ENCODE measurements around the gene WT1.

The WT1 gene

GRCh38 chr11:32418836-32419235 is 16.5 kb downstream of the WT1 start:
- H3K9me3 ChIP-seq (ENCODE audit: insufficient read depth, low read depth, low read length) = no peaks in the 10 kb centered on the region
- peaks cover 44% of the 10 kb centered on the region for H3K27me3 ChIP-seq (ENCODE audit: insufficient read depth, low read length)
- H3K36me3 ChIP-seq (ENCODE audit: insufficient read depth, low read depth, low read length) = no peaks in the 10 kb centered on the region
- no peak overlapping the region for H3K27ac ChIP-seq (ENCODE audit: low read length)
- H3K9ac ChIP-seq (ENCODE audit: low read depth, low read length) = no peak overlapping the region
- H3K4me3 ChIP-seq (ENCODE audit: low read length) = no peak overlapping the region
- H3K4me1 ChIP-seq (ENCODE audit: insufficient read depth, low read length) = peaks cover 26% of the 10 kb centered on the region

- peaks cover 34% of the 10 kb centered on the region for H3K27me3 ChIP-seq (ENCODE audit: insufficient read depth, low read length)
- H3K4me3 ChIP-seq (ENCODE audit: low read length) = no peak overlapping the region
- no peaks in the 10 kb centered on the region for H3K9me3 ChIP-seq (ENCODE audit: insufficient read depth, low read depth, low read length)
- H3K9ac ChIP-seq (ENCODE audit: low read depth, low read length) = no peak overlapping the region
- H3K27ac ChIP-seq (ENCODE audit: low read length) = no peak overlapping the region
- H3K4me1 ChIP-seq (ENCODE audit: insufficient read depth, low read length) = peaks cover 26% of the 10 kb centered on the region
- no peaks in the 10 kb centered on the region for H3K36me3 ChIP-seq (ENCODE audit: insufficient read depth, low read depth, low read length)
These were observed 17.5 kb downstream of the WT1 start for GRCh38 chr11:32417806-32418205.

- no peak overlapping the region for H3K27ac ChIP-seq (ENCODE audit: low read length)
- no peak overlapping the region for H3K4me3 ChIP-seq (ENCODE audit: low read length)
- H3K9ac ChIP-seq (ENCODE audit: low read depth, low read length) = no peak overlapping the region
- no peaks in the 10 kb centered on the region for H3K36me3 ChIP-seq (ENCODE audit: insufficient read depth, low read depth, low read length)
- H3K27me3 ChIP-seq (ENCODE audit: insufficient read depth, low read length) = peaks cover 19% of the 10 kb centered on the region
- H3K4me1 ChIP-seq (ENCODE audit: insufficient read depth, low read length) = peaks cover 18% of the 10 kb centered on the region
- H3K9me3 ChIP-seq (ENCODE audit: insufficient read depth, low read depth, low read length) = no peaks in the 10 kb centered on the region
These were observed 19.0 kb downstream of the WT1 start for GRCh38 chr11:32416301-32416700.

- Histone ChIP-seq H3K9me3 (ENCODE audit: insufficient read depth, low read depth, low read length) (no peaks in the 10 kb centered on the region), H3K36me3 (ENCODE audit: insufficient read depth, low read depth, low read length) (no peaks in the 10 kb centered on the region), H3K27ac (ENCODE audit: low read length) (no peak overlapping the region), H3K27me3 (ENCODE audit: insufficient read depth, low read length) (peaks cover 13% of the 10 kb centered on the region; the same call in 1 of the 2 replicates), H3K4me3 (ENCODE audit: low read length) (no peak overlapping the region), H3K9ac (ENCODE audit: low read depth, low read length) (no peak overlapping the region), H3K4me1 (ENCODE audit: insufficient read depth, low read length) (peaks cover 12% of the 10 kb centered on the region)
These were observed 20.4 kb downstream of the WT1 start for GRCh38 chr11:32414925-32415324.

- no peaks in the 10 kb centered on the region for H3K36me3 ChIP-seq (ENCODE audit: insufficient read depth, low read depth, low read length)
- H3K4me1 ChIP-seq (ENCODE audit: insufficient read depth, low read length) = no peaks in the 10 kb centered on the region; the same call in 1 of the 2 replicates
- H3K9me3 ChIP-seq (ENCODE audit: insufficient read depth, low read depth, low read length) = no peaks in the 10 kb centered on the region
- H3K4me3 ChIP-seq (ENCODE audit: low read length) = no peak overlapping the region
- H3K9ac ChIP-seq (ENCODE audit: low read depth, low read length) = no peak overlapping the region
- H3K27ac ChIP-seq (ENCODE audit: low read length) = no peak overlapping the region
- peaks cover 7% of the 10 kb centered on the region; the same call in 1 of the 2 replicates for H3K27me3 ChIP-seq (ENCODE audit: insufficient read depth, low read length)
These were observed 23.3 kb downstream of the WT1 start for GRCh38 chr11:32411942-32412615.

GRCh38 chr11:32405592-32405991 is 29.7 kb downstream of the WT1 start:
- H3K4me1 ChIP-seq (ENCODE audit: insufficient read depth, low read length) = no peaks in the 10 kb centered on the region; the same call in 1 of the 2 replicates
- H3K9me3 ChIP-seq (ENCODE audit: insufficient read depth, low read depth, low read length) = no peaks in the 10 kb centered on the region
- no peak overlapping the region for H3K27ac ChIP-seq (ENCODE audit: low read length)
- H3K9ac ChIP-seq (ENCODE audit: low read depth, low read length) = no peak overlapping the region
- H3K36me3 ChIP-seq (ENCODE audit: insufficient read depth, low read depth, low read length) = no peaks in the 10 kb centered on the region
- no peak overlapping the region for H3K4me3 ChIP-seq (ENCODE audit: low read length)
- H3K27me3 ChIP-seq (ENCODE audit: insufficient read depth, low read length) = no peaks in the 10 kb centered on the region

- H3K4me3 ChIP-seq (ENCODE audit: low read length) = no peak overlapping the region
- no peaks in the 10 kb centered on the region for H3K9me3 ChIP-seq (ENCODE audit: insufficient read depth, low read depth, low read length)
- no peaks in the 10 kb centered on the region; the same call in 1 of the 2 replicates for H3K4me1 ChIP-seq (ENCODE audit: insufficient read depth, low read length)
- no peak overlapping the region for H3K9ac ChIP-seq (ENCODE audit: low read depth, low read length)
- H3K36me3 ChIP-seq (ENCODE audit: insufficient read depth, low read depth, low read length) = no peaks in the 10 kb centered on the region
- no peaks in the 10 kb centered on the region for H3K27me3 ChIP-seq (ENCODE audit: insufficient read depth, low read length)
- no peak overlapping the region for H3K27ac ChIP-seq (ENCODE audit: low read length)
These were observed 32.5 kb downstream of the WT1 start for GRCh38 chr11:32402836-32403235.

- no peak overlapping the region for H3K9ac ChIP-seq (ENCODE audit: low read depth, low read length)
- no peaks in the 10 kb centered on the region for H3K4me1 ChIP-seq (ENCODE audit: insufficient read depth, low read length)
- no peak overlapping the region for H3K4me3 ChIP-seq (ENCODE audit: low read length)
- H3K27ac ChIP-seq (ENCODE audit: low read length) = no peak overlapping the region
- H3K36me3 ChIP-seq (ENCODE audit: insufficient read depth, low read depth, low read length) = no peaks in the 10 kb centered on the region
- no peaks in the 10 kb centered on the region for H3K9me3 ChIP-seq (ENCODE audit: insufficient read depth, low read depth, low read length)
- H3K27me3 ChIP-seq (ENCODE audit: insufficient read depth, low read length) = no peaks in the 10 kb centered on the region
These were observed 34.5 kb downstream of the WT1 start for GRCh38 chr11:32400670-32401369.

GRCh38 chr11:32400196-32400595 is 35.1 kb downstream of the WT1 start:
- H3K4me3 ChIP-seq (ENCODE audit: low read length) = no peak overlapping the region
- no peaks in the 10 kb centered on the region for H3K4me1 ChIP-seq (ENCODE audit: insufficient read depth, low read length)
- no peaks in the 10 kb centered on the region for H3K9me3 ChIP-seq (ENCODE audit: insufficient read depth, low read depth, low read length)
- H3K9ac ChIP-seq (ENCODE audit: low read depth, low read length) = no peak overlapping the region
- no peaks in the 10 kb centered on the region for H3K27me3 ChIP-seq (ENCODE audit: insufficient read depth, low read length)
- H3K27ac ChIP-seq (ENCODE audit: low read length) = no peak overlapping the region
- H3K36me3 ChIP-seq (ENCODE audit: insufficient read depth, low read depth, low read length) = no peaks in the 10 kb centered on the region

- H3K4me1 ChIP-seq (ENCODE audit: insufficient read depth, low read length) = no peaks in the 10 kb centered on the region
- no peak overlapping the region for H3K4me3 ChIP-seq (ENCODE audit: low read length)
These were observed 38.3 kb downstream of the WT1 start for GRCh38 chr11:32396991-32397390.

GRCh38 chr11:32396331-32396730 is 39.0 kb downstream of the WT1 start:
- Histone ChIP-seq H3K36me3 (ENCODE audit: insufficient read depth, low read depth, low read length) (no peaks in the 10 kb centered on the region), H3K9me3 (ENCODE audit: insufficient read depth, low read depth, low read length) (no peaks in the 10 kb centered on the region), H3K9ac (ENCODE audit: low read depth, low read length) (no peak overlapping the region), H3K4me3 (ENCODE audit: low read length) (no peak overlapping the region), H3K27me3 (ENCODE audit: insufficient read depth, low read length) (no peaks in the 10 kb centered on the region), H3K4me1 (ENCODE audit: insufficient read depth, low read length) (no peaks in the 10 kb centered on the region), H3K27ac (ENCODE audit: low read length) (no peak overlapping the region)

More at GRCh38 chr11:32396991-32397390, 38.3 kb downstream of the WT1 start:
- Histone ChIP-seq H3K9me3 (ENCODE audit: insufficient read depth, low read depth, low read length) (no peaks in the 10 kb centered on the region), H3K9ac (ENCODE audit: low read depth, low read length) (no peak overlapping the region), H3K27ac (ENCODE audit: low read length) (no peak overlapping the region), H3K36me3 (ENCODE audit: insufficient read depth, low read depth, low read length) (no peaks in the 10 kb centered on the region), H3K27me3 (ENCODE audit: insufficient read depth, low read length) (no peaks in the 10 kb centered on the region)

GRCh38 chr11:32395127-32395526 is 40.2 kb downstream of the WT1 start:
- Histone ChIP-seq H3K27ac (ENCODE audit: low read length) (no peak overlapping the region), H3K9me3 (ENCODE audit: insufficient read depth, low read depth, low read length) (no peaks in the 10 kb centered on the region), H3K27me3 (ENCODE audit: insufficient read depth, low read length) (0 out of 2 replicates have a peak, but pooled peaks cover 3% of the 10 kb centered on the region), H3K4me3 (ENCODE audit: low read length) (no peak overlapping the region), H3K36me3 (ENCODE audit: insufficient read depth, low read depth, low read length) (no peaks in the 10 kb centered on the region), H3K9ac (ENCODE audit: low read depth, low read length) (no peak overlapping the region), H3K4me1 (ENCODE audit: insufficient read depth, low read length) (no peaks in the 10 kb centered on the region)
